Left ventricle myocardium inferior (tissue), 1 donor: Measurements from ENCODE around the gene PELO. TPM values are rescaled to one million over a fixed set of nuclear protein-coding genes. Genes with fewer than 3 reads are reported as not detected.
A peak's percentile ranks its signal among the peaks of the same experiment; 100 is the strongest.

Experiments
- DNase-seq: peaks from one replicate; pipeline ENCODE4 v3.0.0-alpha.2; 2020
- H3K27ac ChIP-seq: fragments of 200-600 bp; replicated peaks from 2 replicates; pipeline ENCODE4 v1.8.0; 2021
- H3K27me3 ChIP-seq: fragments of 200-600 bp; 2 replicates; pipeline ENCODE4 v1.8.0; 2021; ENCODE audit warnings: low read depth
- H3K36me3 ChIP-seq: fragments of 200-600 bp; 2 replicates; pipeline ENCODE4 v1.8.0; 2021
- H3K4me1 ChIP-seq: fragments of 200-600 bp; 2 replicates; pipeline ENCODE4 v1.8.0; 2021
- H3K4me3 ChIP-seq: fragments of 200-600 bp; 2 replicates; pipeline ENCODE4 v1.8.0; 2021; ENCODE audit warnings: mild to moderate bottlenecking, moderate library complexity
- H3K9me3 ChIP-seq: fragments of 200-600 bp; replicated peaks from 2 replicates; pipeline ENCODE4 v1.8.0; 2021
- CTCF ChIP-seq: fragments of 200-600 bp; IDR thresholded peaks from 2 replicates; pipeline ENCODE4 v1.8.0; 2021; ENCODE audit warnings: antibody characterized with exemption, mild to moderate bottlenecking, borderline replicate concordance
- intact Hi-C: fragments of 100-400 bp; cut with micrococcal nuclease; formaldehyde crosslinking; loops from one replicate; pipeline ENCODE4 v1.11.0; 2022
- total RNA-seq: library from RNA; stranded (reverse); fragmentation: NEBNext Ultra II Directional; extraction: Animal tissue kit (Norgen Biotek cat#: 25700); gene quantifications from one replicate; pipeline ENCODE4 v1.2.1, GENCODE V29; 2021
- donor health status: DM: no; HTN: yes; CAD: no; lungs with severe emphysema.

PELO gene
- total RNA-seq, 1 donor from 2014 or later: 19.7 TPM

- H3K36me3 ChIP-seq: no peaks in the 10 kb centered on the region
- no peaks in the 10 kb centered on the region for H3K27me3 ChIP-seq
- intact Hi-C loops: loop anchor here (5.0 to 10.0 kb wide), 2 partner anchors 84 to 129 kb away; no protein-coding TSS in a partner anchor
- H3K4me3 ChIP-seq: peak overlapping the region; percentile 75
- DNase-seq: no peak
- H3K27ac ChIP-seq: peak overlapping the region; percentile 91
- TF ChIP-seq CTCF: no peak
- H3K9me3 ChIP-seq: no peaks in the 10 kb centered on the region
- peaks cover 57% of the 10 kb centered on the region for H3K4me1 ChIP-seq
Observed at GRCh38 chr5:52788505-52788821, 747 bp downstream of the PELO start.

DNA sequence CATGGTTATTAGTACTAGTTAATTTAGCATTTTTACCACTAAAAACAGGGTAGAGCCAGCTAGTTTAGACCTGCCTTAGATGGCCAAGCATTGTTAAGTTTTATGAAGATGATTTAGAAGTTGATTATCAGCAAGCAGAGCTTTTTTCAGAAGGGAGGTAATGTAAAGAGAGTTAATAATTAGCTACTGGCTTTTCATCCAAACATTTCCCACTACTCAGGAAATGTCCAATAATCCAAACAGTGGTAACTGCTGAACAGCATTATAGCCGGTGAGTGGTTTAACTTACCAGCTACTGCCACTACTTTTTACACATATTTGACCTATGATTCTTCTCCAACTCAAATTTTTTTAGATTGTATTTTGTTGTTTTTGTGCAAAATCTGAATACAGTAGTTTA, 1.7 kb downstream of the PELO start:
- peaks cover 56% of the 10 kb centered on the region for H3K4me1 ChIP-seq
- intact Hi-C loops: loop anchor here (5.0 to 10.0 kb wide), 2 partner anchors 85 to 128 kb away; no protein-coding TSS in a partner anchor

GRCh38 chr5:52789851-52790250, 2.1 kb downstream of the PELO start:
- peak overlapping the region; percentile 91 for H3K27ac ChIP-seq
- H3K36me3 ChIP-seq: no peaks in the 10 kb centered on the region
- TF ChIP-seq CTCF: no peak
- H3K4me3 ChIP-seq: peak overlapping the region; percentile 75
- no peaks in the 10 kb centered on the region for H3K27me3 ChIP-seq
- H3K4me1 ChIP-seq: peaks cover 60% of the 10 kb centered on the region
- H3K9me3 ChIP-seq: no peaks in the 10 kb centered on the region
- no peak for DNase-seq
- intact Hi-C loops: loop anchor here (5.0 to 10.0 kb wide), 2 partner anchors 85 to 127 kb away; no protein-coding TSS in a partner anchor

More for the DNA sequence above, 1.7 kb downstream of the PELO start:
- H3K36me3 ChIP-seq: no peaks in the 10 kb centered on the region
- H3K27me3 ChIP-seq: no peaks in the 10 kb centered on the region
- no peak for DNase-seq
- no peaks in the 10 kb centered on the region for H3K9me3 ChIP-seq
- peak overlapping the region; percentile 75 for H3K4me3 ChIP-seq
- TF ChIP-seq CTCF: no peak
- peak overlapping the region; percentile 91 for H3K27ac ChIP-seq

DNA sequence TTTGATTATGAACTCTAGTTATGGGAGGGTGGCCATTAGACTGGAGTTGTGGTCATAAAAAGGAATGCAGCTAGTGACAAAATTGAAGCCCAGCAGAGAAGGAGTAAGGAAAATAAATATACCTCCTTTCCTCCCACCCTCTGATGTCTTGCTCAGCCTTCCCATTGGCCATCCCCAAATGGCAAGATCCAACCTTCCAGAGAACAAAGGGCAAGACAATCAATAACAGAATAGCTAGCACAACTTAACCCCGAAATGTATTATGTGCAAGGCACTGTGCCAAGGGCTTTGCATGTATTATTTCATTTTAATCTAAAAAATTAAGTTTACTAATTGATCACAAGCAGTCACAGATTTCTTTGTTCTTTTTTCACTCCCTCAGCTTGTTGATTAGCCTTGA, 3.6 kb downstream of the PELO start:
- Histone ChIP-seq H3K9me3 (no peaks in the 10 kb centered on the region), H3K36me3 (no peaks in the 10 kb centered on the region), H3K27me3 (no peaks in the 10 kb centered on the region), H3K4me1 (peaks cover 73% of the 10 kb centered on the region), H3K27ac (peak overlapping the region; percentile 91), H3K4me3 (peak overlapping the region; percentile 75)
- intact Hi-C loops: no loop called here
- no peak for DNase-seq
- TF ChIP-seq CTCF: no peak

DNA sequence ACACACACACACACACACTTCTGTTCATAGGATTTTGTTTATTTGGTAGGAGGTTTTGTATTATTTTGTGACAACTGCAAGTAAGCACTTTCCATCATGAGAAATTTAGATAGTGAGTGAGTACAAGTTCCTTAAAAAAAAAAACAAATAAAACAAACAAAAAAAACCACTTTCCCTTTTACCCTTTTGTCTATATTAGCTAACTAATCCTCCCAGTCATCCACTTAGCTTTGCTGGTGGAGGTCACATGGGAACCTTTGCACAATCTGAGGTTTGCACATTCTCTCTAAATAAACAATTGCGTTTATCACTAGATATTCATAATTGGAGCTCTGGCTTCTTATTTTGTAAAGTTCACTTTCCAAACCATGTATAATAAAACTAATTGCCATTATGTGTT, 6.8 kb downstream of the PELO start:
- intact Hi-C loops: no loop called here
- no peak for DNase-seq
- no peak for TF ChIP-seq CTCF
- Histone ChIP-seq H3K4me3 (no peak overlapping the region), H3K4me1 (peaks cover 78% of the 10 kb centered on the region), H3K27ac (peak overlapping the region; percentile 96), H3K36me3 (no peaks in the 10 kb centered on the region), H3K27me3 (no peaks in the 10 kb centered on the region), H3K9me3 (no peaks in the 10 kb centered on the region)
